ENCODE measurements around the gene PRM3. TPM values are rescaled to one million over a fixed set of nuclear protein-coding genes. Genes with fewer than 3 reads are reported as not detected.
A peak's percentile ranks its signal among the peaks of the same experiment; 100 is the strongest.

PRM3 gene
- total and polyA plus RNA-seq, 2 of the 8 experiments (the other 6 are each of a cell fraction or from before 2014, with no cell fraction given), result not detected

DNA sequence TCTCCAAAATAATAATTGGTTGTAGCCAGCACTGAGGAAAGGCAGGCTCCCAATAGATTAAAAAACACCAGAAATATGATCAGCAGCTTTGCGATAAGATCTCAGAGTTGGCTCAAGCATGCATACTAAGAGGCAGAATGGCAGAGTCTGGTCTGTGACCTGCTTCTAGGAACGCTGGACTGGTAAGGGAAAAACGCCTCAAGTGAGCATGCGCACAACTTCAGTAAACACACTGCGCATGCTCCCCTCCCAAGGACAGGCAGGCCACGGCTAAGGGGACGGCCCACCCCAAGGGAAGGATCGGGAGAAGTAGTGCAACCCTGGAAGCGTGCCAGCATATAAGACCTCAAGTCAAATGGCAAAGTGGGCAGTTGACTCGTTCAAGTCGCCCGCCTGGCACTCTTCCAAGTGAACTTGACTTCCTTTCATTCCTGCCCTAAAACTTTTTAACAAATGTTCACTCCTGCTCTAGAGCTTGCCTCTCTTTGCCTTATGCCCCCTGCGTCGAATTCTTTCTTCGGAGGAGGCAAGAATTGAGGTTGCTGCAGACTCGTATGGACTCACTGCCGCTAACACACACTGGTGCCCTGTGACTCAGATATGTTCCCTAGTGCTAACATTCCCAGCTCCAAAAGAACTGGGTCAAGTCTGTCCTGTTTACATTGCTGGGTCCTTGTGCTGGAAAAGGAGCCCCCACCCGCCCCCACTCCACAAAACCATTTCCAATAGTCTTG, 30.1 kb upstream of the PRM3 start:
- WGBS, 2 experiments (ENCODE audit: extremely low coverage in 1 of 2, insufficient coverage in 1 of 2, insufficient read length in 1 of 2, insufficient replicate concordance in 2 of 2, low coverage in 1 of 2, low lambda C conversion rate in 2 of 2, missing lambda C conversion rate in 1 of 2), result 93% methylated on average over 17 of the region's 18 CpGs; no CpG with 5 or more reads in 1 of the 2 experiments
- Histone ChIP-seq H2BK5ac (ENCODE audit: low read depth, low read length) (0 out of 2 replicates have a peak overlapping the region, but pooled peaks have one; percentile 1), H3K79me1 (ENCODE audit: low read depth, low read length) (no peaks in the 10 kb centered on the region), H2BK120ac (replicated peaks; ENCODE audit: low read depth, low read length) (no peak overlapping the region), H3K23ac (ENCODE audit: insufficient read length) (no peak overlapping the region), H3K79me2 (ENCODE audit: control insufficient read depth in 1 of 2, insufficient read depth in 2 of 2, low read length in 2 of 2) (no peaks in the 10 kb centered on the region), H4K5ac (ENCODE audit: insufficient read length, low read depth, low read length) (no peak overlapping the region), H2AK5ac (ENCODE audit: low read depth, low read length) (no peak overlapping the region), H4K91ac (replicated peaks; ENCODE audit: insufficient read length, low read length) (no peak overlapping the region), H3K56ac (replicated peaks; ENCODE audit: insufficient read length, low read depth, low read length) (no peak overlapping the region), H3K9ac (replicated peaks in 1 of 4; ENCODE audit: extremely low read depth in 1 of 4, low read depth in 3 of 4, low read length in 3 of 4) (no peak overlapping the region), H3K23me2 (ENCODE audit: low read depth, low read length) (no peaks in the 10 kb centered on the region), H3K14ac (ENCODE audit: insufficient read length) (no peak overlapping the region), H4K8ac (ENCODE audit: extremely low read depth, insufficient read depth, low read length) (peak overlapping the region; percentile 45; the same call in 1 of the 2 replicates), H3K4me1 (replicated peaks in 1 of 4; ENCODE audit: control insufficient read depth in 3 of 4, insufficient read depth in 4 of 4, low read length in 3 of 4) (peaks cover 0 to 6% (median 1%) of the 10 kb centered on the region in 4 experiments; a peak in 3 of 7 replicates), H3K9me3 (ENCODE audit: insufficient read depth in 2 of 2, low read depth in 1 of 2, low read length in 1 of 2) (no peaks in the 10 kb centered on the region), H2BK12ac (ENCODE audit: low read depth, low read length) (peak overlapping the region; percentile 60; the same call in 1 of the 2 replicates), H4K20me1 (replicated peaks in 1 of 2; ENCODE audit: control insufficient read depth in 1 of 2, insufficient read depth in 2 of 2, low read length in 2 of 2) (no peaks in the 10 kb centered on the region), H3K27me3 (replicated peaks in 1 of 4; ENCODE audit: control insufficient read depth in 3 of 4, extremely low read depth in 1 of 4, insufficient read depth in 3 of 4, low read length in 3 of 4) (no peaks in the 10 kb centered on the region), H2BK15ac (ENCODE audit: low read length) (0 out of 2 replicates have a peak overlapping the region, but pooled peaks have one; percentile 4), H3K36me3 (ENCODE audit: control insufficient read depth in 2 of 4, insufficient read depth in 4 of 4, low read length in 3 of 4) (no peaks in the 10 kb centered on the region), H3K18ac (ENCODE audit: extremely low read depth, low read length) (no peak overlapping the region; the same call in 1 of the 2 replicates), H3K4ac (replicated peaks; ENCODE audit: insufficient read length, low read depth, low read length) (no peak overlapping the region), H3K27ac (ENCODE audit: low read depth, low read length) (no peak overlapping the region), H2BK20ac (ENCODE audit: low read length) (no peak overlapping the region), H3K4me3 (ENCODE audit: extremely low read depth in 1 of 4, insufficient read depth in 2 of 4, low read depth in 3 of 4, low read length in 4 of 4) (no peak overlapping the region), H2AFZ (ENCODE audit: low read length) (no peak overlapping the region), H3K4me2 (ENCODE audit: insufficient read depth in 1 of 2, low read depth in 2 of 2, low read length in 2 of 2) (no peak overlapping the region)
- DNase-seq (ENCODE audit: low read depth in 1 of 2, low spot score in 2 of 2) (no peak), FAIRE-seq (no peak)
- CTCF ChIA-PET (ENCODE audit: partially characterized antibody), result interaction anchor here (0.6 to 1.1 kb wide), 5 partner anchors 10 to 526 kb away, joined by 3 to 5 read pairs (median 3); no protein-coding TSS in a partner anchor
- POLR2A ChIA-PET (ENCODE audit: partially characterized antibody), result interaction anchor here (1.1 to 3.4 kb wide), 4 partner anchors 12 to 48 kb away, joined by 3 to 12 read pairs (median 5); partner anchors contain the start of gene SOCS1
- TF ChIP-seq POLR2A (IDR thresholded peaks at IDR 0.05; ENCODE audit: control extremely low read depth in 1 of 2, low read depth in 2 of 2, low read length in 2 of 2) (no peak), BACH1 (IDR thresholded peaks at IDR 0.05; ENCODE audit: low read length) (no peak), SIN3A (conservative IDR thresholded peaks at IDR 0.05 in 1 of 2, IDR thresholded peaks at IDR 0.05 in 1 of 2; ENCODE audit: low read depth in 1 of 2, low read length in 2 of 2) (no peak)
